Upper lobe of right lung (tissue), 1 donor: ENCODE results near the gene FALEC. TPM values are rescaled to one million over a fixed set of nuclear protein-coding genes. Genes with fewer than 3 reads are reported as not detected.
A peak's percentile ranks its signal among the peaks of the same experiment; 100 is the strongest.

Experiments
- ATAC-seq: fragments of 200-7000 bp; cut with Tn5 transposase; one replicate; pipeline ENCODE4 v1.9.1; 2020; ENCODE audit warnings: mild to moderate bottlenecking, moderate library complexity
- DNase-seq: peaks from one replicate; pipeline ENCODE4 v3.0.0-alpha.2; 2020
- H3K27ac ChIP-seq: fragments of 200-600 bp; one replicate; pipeline ENCODE4 v1.8.0; 2022
- H3K27me3 ChIP-seq: fragments of 200-600 bp; one replicate; pipeline ENCODE4 v1.8.0; 2022; ENCODE audit warnings: mild to moderate bottlenecking
- H3K36me3 ChIP-seq: fragments of 200-600 bp; one replicate; pipeline ENCODE4 v1.8.0; 2022
- H3K4me1 ChIP-seq: fragments of 200-600 bp; one replicate; pipeline ENCODE4 v1.8.0; 2022
- H3K4me3 ChIP-seq: fragments of 200-600 bp; one replicate; pipeline ENCODE4 v1.8.0; 2022; ENCODE audit warnings: mild to moderate bottlenecking
- H3K9me3 ChIP-seq: fragments of 200-600 bp; one replicate; pipeline ENCODE4 v1.8.0; 2022
- intact Hi-C: fragments of 100-400 bp; cut with DNase I; formaldehyde crosslinking; loops from one replicate; pipeline ENCODE4 v1.11.0; 2022
- total RNA-seq: library from RNA; stranded (reverse); fragmentation: NEBNext Ultra II Directional; extraction: Animal tissue kit (Norgen Biotek cat#: 25700); gene quantifications from one replicate; pipeline ENCODE4 v1.2.1, GENCODE V29; 2021
- TF ChIP-seq, protein P1 (sequence below): fragments of 200-600 bp; IDR thresholded peaks from one replicate; pipeline ENCODE4 v1.8.0; 2022; ENCODE audit warnings: antibody characterized with exemption
- donor health status: DM: no; HTN: yes; CAD: no; lungs with severe emphysema.

The FALEC gene
- total RNA-seq, 1 donor from 2014 or later = 1.0 TPM

DNA sequence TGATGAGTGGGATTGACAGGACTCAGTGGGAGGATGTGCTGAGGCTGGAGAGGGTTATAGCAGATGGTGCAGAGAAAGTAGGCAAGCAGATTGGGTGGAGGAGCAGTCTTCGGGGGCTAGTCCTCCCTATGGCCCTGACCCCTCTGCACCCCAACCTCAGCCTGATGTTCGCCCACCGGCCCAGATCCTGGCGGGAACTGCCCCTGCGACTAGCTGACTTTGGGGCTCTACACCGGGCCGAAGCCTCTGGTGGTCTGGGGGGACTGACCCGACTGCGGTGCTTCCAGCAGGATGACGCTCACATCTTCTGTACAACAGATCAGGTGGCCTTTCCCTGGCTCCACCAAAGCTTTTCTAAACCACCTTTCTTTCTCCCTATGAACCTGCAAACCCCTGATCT is 17.2 kb upstream of the FALEC start:
- intact Hi-C loops = no loop called here
- H3K9me3 ChIP-seq = no peaks in the 10 kb centered on the region
- H3K4me1 ChIP-seq = no peaks in the 10 kb centered on the region
- H3K4me3 ChIP-seq = no peak overlapping the region
- DNase-seq (no peak), ATAC-seq (no peak)
- H3K27me3 ChIP-seq = no peaks in the 10 kb centered on the region
- TF ChIP-seq, protein P1, sequence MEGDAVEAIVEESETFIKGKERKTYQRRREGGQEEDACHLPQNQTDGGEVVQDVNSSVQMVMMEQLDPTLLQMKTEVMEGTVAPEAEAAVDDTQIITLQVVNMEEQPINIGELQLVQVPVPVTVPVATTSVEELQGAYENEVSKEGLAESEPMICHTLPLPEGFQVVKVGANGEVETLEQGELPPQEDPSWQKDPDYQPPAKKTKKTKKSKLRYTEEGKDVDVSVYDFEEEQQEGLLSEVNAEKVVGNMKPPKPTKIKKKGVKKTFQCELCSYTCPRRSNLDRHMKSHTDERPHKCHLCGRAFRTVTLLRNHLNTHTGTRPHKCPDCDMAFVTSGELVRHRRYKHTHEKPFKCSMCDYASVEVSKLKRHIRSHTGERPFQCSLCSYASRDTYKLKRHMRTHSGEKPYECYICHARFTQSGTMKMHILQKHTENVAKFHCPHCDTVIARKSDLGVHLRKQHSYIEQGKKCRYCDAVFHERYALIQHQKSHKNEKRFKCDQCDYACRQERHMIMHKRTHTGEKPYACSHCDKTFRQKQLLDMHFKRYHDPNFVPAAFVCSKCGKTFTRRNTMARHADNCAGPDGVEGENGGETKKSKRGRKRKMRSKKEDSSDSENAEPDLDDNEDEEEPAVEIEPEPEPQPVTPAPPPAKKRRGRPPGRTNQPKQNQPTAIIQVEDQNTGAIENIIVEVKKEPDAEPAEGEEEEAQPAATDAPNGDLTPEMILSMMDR = no peak
- H3K27ac ChIP-seq = no peak overlapping the region
- H3K36me3 ChIP-seq = peaks cover 70% of the 10 kb centered on the region

DNA sequence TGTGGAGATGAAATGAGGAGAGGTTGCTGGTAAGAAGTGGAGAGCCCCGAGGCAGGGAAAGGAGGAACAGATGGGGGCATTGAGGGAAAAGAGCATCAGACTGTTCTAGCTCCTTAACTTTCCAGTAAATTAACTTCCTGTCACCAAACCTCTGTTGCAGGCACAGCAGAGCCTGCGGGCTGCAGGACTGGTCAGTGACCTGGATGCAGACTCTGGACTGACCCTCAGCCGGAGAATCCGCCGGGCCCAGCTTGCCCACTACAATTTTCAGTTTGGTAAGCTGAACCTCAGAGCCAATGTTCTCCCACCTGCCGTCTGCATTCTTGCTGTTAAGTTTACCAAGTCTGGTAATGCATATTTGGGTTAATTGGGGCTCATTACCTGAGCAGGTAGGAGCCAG is 10.1 kb upstream of the FALEC start:
- TF ChIP-seq, protein P1 = no peak
- no peak for DNase-seq
- no peaks in the 10 kb centered on the region for H3K9me3 ChIP-seq
- H3K36me3 ChIP-seq = peaks cover 39% of the 10 kb centered on the region
- peaks cover 18% of the 10 kb centered on the region for H3K4me1 ChIP-seq
- no peaks in the 10 kb centered on the region for H3K27me3 ChIP-seq
- ATAC-seq = no peak
- intact Hi-C loops = no loop called here
- no peak overlapping the region for H3K4me3 ChIP-seq
- H3K27ac ChIP-seq = no peak overlapping the region

DNA sequence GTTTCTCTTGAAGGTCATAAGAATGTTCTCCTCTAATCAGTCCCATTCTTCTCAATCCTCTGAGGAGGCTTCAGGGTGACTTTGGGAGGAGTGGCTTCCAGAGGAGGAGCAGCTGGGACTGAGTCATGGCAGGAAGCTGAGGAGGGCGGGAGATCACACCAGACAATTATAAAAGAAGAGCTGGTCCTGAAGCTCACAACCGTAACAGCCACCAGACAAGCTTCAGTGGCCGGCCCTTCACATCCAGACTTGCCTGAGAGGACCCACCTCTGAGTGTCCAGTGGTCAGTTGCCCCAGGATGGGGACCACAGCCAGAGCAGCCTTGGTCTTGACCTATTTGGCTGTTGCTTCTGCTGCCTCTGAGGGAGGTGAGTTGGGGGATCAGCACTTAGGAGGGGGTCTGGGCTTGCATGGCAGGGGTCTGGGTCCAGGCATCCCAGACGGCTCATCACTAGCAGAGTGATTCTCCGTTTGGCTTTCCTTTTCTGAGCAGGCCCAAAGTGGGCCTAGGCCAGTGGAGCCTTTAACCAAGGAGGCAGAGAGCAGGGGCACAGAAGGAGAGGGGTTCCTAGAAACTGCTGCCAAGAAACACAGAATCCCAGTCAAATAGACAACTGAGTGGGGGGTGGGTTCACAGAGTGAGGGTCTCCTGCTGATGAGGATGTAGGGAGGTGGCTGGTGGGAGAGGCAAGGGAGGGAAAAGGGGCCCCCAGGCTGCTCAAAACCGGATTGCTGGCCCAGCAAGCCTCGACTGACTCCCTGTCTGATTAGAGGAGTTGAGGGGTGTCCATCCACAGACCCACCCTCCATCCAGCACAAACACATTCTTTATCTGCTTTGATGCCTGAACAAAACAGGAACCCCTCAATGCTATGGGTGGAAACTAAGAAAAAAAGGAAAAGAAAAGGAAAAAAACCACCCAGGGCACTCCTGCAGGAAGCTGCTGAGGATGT is 7.4 kb upstream of the FALEC start, which contains the start of gene ECM1:
ECM1 (plus strand) TSS at position 198 of the 953 bp plus-strand sequence; CDS start at position 299, 101 bp downstream.
- peak within 1 kb of the TSS; percentile 16 for H3K4me3 ChIP-seq
- intact Hi-C loops = no loop called here
- peak within 1 kb of the TSS; percentile 71 for H3K27ac ChIP-seq
- H3K9me3 ChIP-seq = no peaks in the 10 kb centered on the region
- TF ChIP-seq, protein P1 = no peak
- peaks cover 18% of the 10 kb centered on the region for H3K4me1 ChIP-seq
- H3K27me3 ChIP-seq = no peaks in the 10 kb centered on the region
- DNase-seq = no peak
- peaks cover 22% of the 10 kb centered on the region for H3K36me3 ChIP-seq
- ATAC-seq = peak; percentile 66

DNA sequence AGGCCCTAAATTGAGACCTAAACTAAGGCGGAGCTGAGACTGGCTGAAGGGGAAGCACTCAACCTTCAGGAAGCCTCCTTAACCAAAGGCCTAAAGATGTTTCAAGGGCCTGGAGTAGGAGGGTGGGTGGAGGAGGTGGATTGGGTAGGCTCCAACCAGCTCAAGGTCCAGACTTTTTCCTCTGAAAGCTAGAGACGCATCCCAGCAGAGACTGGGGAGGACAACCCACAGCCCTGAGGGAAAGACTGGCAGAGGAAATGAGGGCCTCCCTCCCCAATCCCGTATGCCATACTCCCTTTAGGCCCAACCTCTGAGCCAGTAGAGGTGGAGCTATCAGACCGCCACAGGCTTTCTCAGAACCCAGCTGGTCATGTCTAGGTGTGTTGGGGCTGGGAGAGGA is 6.6 kb upstream of the FALEC start:
- Histone ChIP-seq H3K36me3 (peaks cover 21% of the 10 kb centered on the region), H3K4me1 (peaks cover 18% of the 10 kb centered on the region), H3K27ac (peak overlapping the region; percentile 71), H3K27me3 (no peaks in the 10 kb centered on the region), H3K9me3 (no peaks in the 10 kb centered on the region), H3K4me3 (no peak overlapping the region)
- no peak for DNase-seq
- TF ChIP-seq, protein P1 = no peak
- ATAC-seq = peak; percentile 45
- intact Hi-C loops = no loop called here

DNA sequence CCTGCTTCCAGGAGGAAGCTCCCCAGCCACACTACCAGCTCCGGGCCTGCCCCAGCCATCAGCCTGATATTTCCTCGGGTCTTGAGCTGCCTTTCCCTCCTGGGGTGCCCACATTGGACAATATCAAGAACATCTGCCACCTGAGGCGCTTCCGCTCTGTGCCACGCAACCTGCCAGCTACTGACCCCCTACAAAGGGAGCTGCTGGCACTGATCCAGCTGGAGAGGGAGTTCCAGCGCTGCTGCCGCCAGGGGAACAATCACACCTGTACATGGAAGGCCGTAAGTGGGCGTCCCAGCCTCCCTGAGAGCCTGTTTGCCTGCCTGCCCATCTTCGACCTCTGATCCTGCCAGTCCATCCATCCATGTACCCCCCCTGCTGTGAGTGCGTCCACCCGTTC is 4.0 kb upstream of the FALEC start:
- H3K4me1 ChIP-seq = peaks cover 21% of the 10 kb centered on the region
- DNase-seq (no peak), ATAC-seq (no peak)
- H3K27me3 ChIP-seq = no peaks in the 10 kb centered on the region
- no peaks in the 10 kb centered on the region for H3K9me3 ChIP-seq
- H3K4me3 ChIP-seq = no peak overlapping the region
- intact Hi-C loops = no loop called here
- H3K36me3 ChIP-seq = no peaks in the 10 kb centered on the region
- TF ChIP-seq, protein P1 = no peak
- no peak overlapping the region for H3K27ac ChIP-seq
